Activated naive CD4-positive, alpha-beta T cell treated with anti-CD3 and anti-CD28 coated beads, Interleukin-2, amount 50 U/mL, for 72 hours (primary cell): ENCODE data around the gene PRELID2. TPM values are rescaled to one million over a fixed set of nuclear protein-coding genes. Genes with fewer than 3 reads are reported as not detected.
"Not testable (repeated sequence)": the region's sequence is repeated elsewhere in the genome, so short reads cannot be mapped to it uniquely, and the experiment has no call there.

ENCODE experiments used
- ATAC-seq, 2 donors: fragments of 150-1000 bp; cut with Tn5 transposase; 2 replicates each; pipeline ENCODE4 v1.10.0; 2021; ENCODE audit warnings: mild to moderate bottlenecking in 2 of 2, moderate library complexity in 2 of 2
- DNase-seq, 2 donors: peaks; one replicate each; pipeline ENCODE4 v3.0.0; 2021 to 2022; ENCODE audit warnings: low spot score in 2 of 2
- H3K27ac Mint-ChIP-seq, 2 donors: one replicate each; pipeline ENCODE4 v1.8.0; 2022; ENCODE audit warnings: mild to moderate bottlenecking in 2 of 2, mixed read lengths in 2 of 2
- H3K36me3 Mint-ChIP-seq, 2 donors: one replicate each; pipeline ENCODE4 v1.8.0; 2022; ENCODE audit warnings: mixed read lengths in 2 of 2
- H3K9me3 Mint-ChIP-seq, 2 donors: one replicate each; pipeline ENCODE4 v1.8.0; 2022; ENCODE audit warnings: mixed read lengths in 2 of 2
- total RNA-seq, 2 donors: library from RNA; stranded (reverse); gene quantifications; one replicate each; pipeline ENCODE4 v1.2.3, GENCODE V29; 2022

PRELID2 gene
- total RNA-seq, 2 donors from 2014 or later: 0.43 to 10.7 TPM

- Mint-ChIP-seq H3K27ac (no peak overlapping the region), H3K9me3 (no peaks in the 10 kb centered on the region), H3K36me3 (no peaks in the 10 kb centered on the region)
- DNase-seq (no peak), ATAC-seq (no peak)
These were observed 23.1 kb downstream of the PRELID2 start for GRCh38 chr5:145811834-145812625.

GRCh38 chr5:145806923-145807322 is 28.2 kb downstream of the PRELID2 start:
- Mint-ChIP-seq H3K9me3 (no peaks in the 10 kb centered on the region), H3K36me3 (no peaks in the 10 kb centered on the region), H3K27ac (no peak overlapping the region)
- no peak for ATAC-seq
- no peak for DNase-seq

- DNase-seq (no peak), ATAC-seq (no peak)
- Mint-ChIP-seq H3K9me3 (peaks cover 0 to 3% of the 10 kb centered on the region in 2 donors), H3K27ac (no peak overlapping the region), H3K36me3 (no peaks in the 10 kb centered on the region)
These were observed 29.3 kb downstream of the PRELID2 start for GRCh38 chr5:145805819-145806218.

GRCh38 chr5:145804701-145805100 is 30.4 kb downstream of the PRELID2 start:
- Mint-ChIP-seq H3K9me3 (peaks cover 0 to 3% of the 10 kb centered on the region in 2 donors), H3K36me3 (no peaks in the 10 kb centered on the region), H3K27ac (no peak overlapping the region)
- no peak for ATAC-seq
- no peak for DNase-seq

- Mint-ChIP-seq H3K27ac (no peak overlapping the region), H3K9me3 (peaks cover 0 to 3% of the 10 kb centered on the region in 2 donors), H3K36me3 (no peaks in the 10 kb centered on the region)
- ATAC-seq (no peak), DNase-seq (no peak)
These were observed 31.8 kb downstream of the PRELID2 start for GRCh38 chr5:145803112-145804004.

- peaks cover 4 to 12% of the 10 kb centered on the region in 2 donors for H3K9me3 Mint-ChIP-seq
- ATAC-seq: no peak
- H3K27ac Mint-ChIP-seq: no peak overlapping the region
- DNase-seq: no peak
- H3K36me3 Mint-ChIP-seq: no peaks in the 10 kb centered on the region
These were observed 33.9 kb downstream of the PRELID2 start for GRCh38 chr5:145801195-145801594.

- Mint-ChIP-seq H3K36me3 (no peaks in the 10 kb centered on the region), H3K9me3 (peaks cover 4 to 12% of the 10 kb centered on the region in 2 donors), H3K27ac (no peak overlapping the region)
- ATAC-seq (no peak), DNase-seq (no peak)
These were observed 35.0 kb downstream of the PRELID2 start for GRCh38 chr5:145800181-145800580.

- not testable (repeated sequence) for H3K36me3 Mint-ChIP-seq, ATAC-seq, DNase-seq, H3K27ac Mint-ChIP-seq
- peaks cover 4 to 12% of the 10 kb centered on the region in 2 donors for H3K9me3 Mint-ChIP-seq
These were observed 36.6 kb downstream of the PRELID2 start for GRCh38 chr5:145798503-145798902.

GRCh38 chr5:145797336-145797735 is 37.8 kb downstream of the PRELID2 start:
- Mint-ChIP-seq H3K36me3 (no peaks in the 10 kb centered on the region), H3K27ac (no peak overlapping the region), H3K9me3 (peaks cover 4 to 12% of the 10 kb centered on the region in 2 donors)
- DNase-seq (no peak), ATAC-seq (peak in 1 of 2 donors; percentile 59)

GRCh38 chr5:145796318-145796717 is 38.8 kb downstream of the PRELID2 start:
- DNase-seq (no peak), ATAC-seq (no peak)
- Mint-ChIP-seq H3K36me3 (no peaks in the 10 kb centered on the region), H3K9me3 (peaks cover 4 to 12% of the 10 kb centered on the region in 2 donors), H3K27ac (no peak overlapping the region)

- ATAC-seq: no peak
- no peak overlapping the region for H3K27ac Mint-ChIP-seq
- peaks cover 4 to 10% of the 10 kb centered on the region in 2 donors for H3K9me3 Mint-ChIP-seq
- H3K36me3 Mint-ChIP-seq: no peaks in the 10 kb centered on the region
- no peak for DNase-seq
These were observed 41.6 kb downstream of the PRELID2 start for GRCh38 chr5:145793574-145793973.

GRCh38 chr5:145792840-145793239 is 42.3 kb downstream of the PRELID2 start:
- ATAC-seq (no peak), DNase-seq (no peak)
- H3K9me3 Mint-ChIP-seq: peaks cover under 1 to 8% of the 10 kb centered on the region in 2 donors
- no peaks in the 10 kb centered on the region for H3K36me3 Mint-ChIP-seq
- no peak overlapping the region for H3K27ac Mint-ChIP-seq

GRCh38 chr5:145791866-145792265 is 43.3 kb downstream of the PRELID2 start:
- no peak overlapping the region for H3K27ac Mint-ChIP-seq
- no peaks in the 10 kb centered on the region for H3K9me3 Mint-ChIP-seq
- H3K36me3 Mint-ChIP-seq: no peaks in the 10 kb centered on the region
- ATAC-seq (no peak), DNase-seq (no peak)

- Mint-ChIP-seq H3K9me3 (no peaks in the 10 kb centered on the region), H3K27ac (no peak overlapping the region)
These were observed 47.1 kb downstream of the PRELID2 start for GRCh38 chr5:145787996-145788395.

GRCh38 chr5:145787507-145787906 is 47.6 kb downstream of the PRELID2 start:
- Mint-ChIP-seq H3K9me3 (no peaks in the 10 kb centered on the region), H3K27ac (no peak overlapping the region), H3K36me3 (no peaks in the 10 kb centered on the region)
- ATAC-seq: no peak
- no peak for DNase-seq

More at GRCh38 chr5:145787996-145788395, 47.1 kb downstream of the PRELID2 start:
- H3K36me3 Mint-ChIP-seq: no peaks in the 10 kb centered on the region
- no peak for DNase-seq
- ATAC-seq: no peak

- H3K36me3 Mint-ChIP-seq: no peaks in the 10 kb centered on the region
- ATAC-seq: no peak
- H3K27ac Mint-ChIP-seq: no peak overlapping the region
- no peak for DNase-seq
- H3K9me3 Mint-ChIP-seq: no peaks in the 10 kb centered on the region
These were observed 48.1 kb downstream of the PRELID2 start for GRCh38 chr5:145787001-145787400.

- Mint-ChIP-seq H3K9me3 (peaks cover 0 to 4% of the 10 kb centered on the region in 2 donors), H3K27ac (no peak overlapping the region), H3K36me3 (no peaks in the 10 kb centered on the region)
- DNase-seq: no peak
- ATAC-seq: no peak
These were observed 54.2 kb downstream of the PRELID2 start for GRCh38 chr5:145780982-145781381.
